ENCODE measurements around the gene EID3. TPM values are rescaled to one million over a fixed set of nuclear protein-coding genes. Genes with fewer than 3 reads are reported as not detected.

Gene EID3
- polyA plus RNA-seq, 3 donors, result 0.64 to 1.0 (median 0.65) TPM

DNA sequence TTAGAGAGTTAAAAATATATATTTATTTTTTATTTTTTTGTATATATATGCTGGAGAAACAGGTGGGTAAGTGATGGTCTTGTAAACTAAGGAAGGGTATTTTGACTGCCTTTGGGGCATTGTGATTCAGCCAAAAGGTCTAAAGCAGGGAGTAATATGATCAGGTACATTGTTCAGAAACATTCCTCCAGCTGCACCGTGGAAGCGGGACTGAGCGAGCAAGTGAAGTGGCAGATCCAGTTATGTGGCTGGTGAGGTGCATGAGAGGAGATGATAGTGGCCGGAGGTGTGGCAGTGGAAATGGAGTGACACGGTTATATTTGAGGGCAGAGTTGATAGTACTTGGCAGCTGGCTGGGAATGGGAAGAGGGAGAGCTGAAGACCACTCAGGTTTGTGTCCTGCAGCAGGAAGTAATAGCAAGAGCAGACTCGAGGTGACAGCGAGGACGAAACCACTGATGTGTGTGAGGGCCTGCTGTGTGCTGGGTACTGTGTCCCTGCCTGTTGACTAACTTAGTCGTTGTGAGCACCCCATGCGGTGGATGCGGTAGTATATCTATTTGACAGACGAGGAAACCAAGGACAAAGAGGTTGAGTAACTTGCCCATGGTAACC is 39.2 kb downstream of the EID3 start:
- no peak for DNase-seq
- no peaks in the 10 kb centered on the region for H3K27me3 Mint-ChIP-seq (ENCODE audit: low read depth in 3 of 3)
- no peaks in the 10 kb centered on the region for H3K27me3 ChIP-seq (ENCODE audit: control insufficient read depth in 2 of 2, insufficient read depth in 2 of 2, low read length in 2 of 2)
- H3K36me3 ChIP-seq (replicated peaks in 1 of 2; ENCODE audit: control insufficient read depth in 1 of 2, insufficient read depth in 2 of 2, low read length in 2 of 2), result peaks cover 84 to 98% of the 10 kb centered on the region in 2 donors
- H3K9ac ChIP-seq (ENCODE audit: insufficient read depth, low read length, poor library complexity, severe bottlenecking), result no peak overlapping the region
- H3K27ac Mint-ChIP-seq, result peak overlapping the region in 1 of 7 donors; percentile 64
- peaks cover 76 to 91% of the 10 kb centered on the region in 2 donors for H3K36me3 Mint-ChIP-seq
- H3K9me3 ChIP-seq (replicated peaks in 1 of 2; ENCODE audit: control insufficient read depth in 1 of 2, insufficient read depth in 1 of 2, low read length in 2 of 2), result no peaks in the 10 kb centered on the region
- H3K4me1 Mint-ChIP-seq, result no peaks in the 10 kb centered on the region
- H3K79me2 ChIP-seq (ENCODE audit: insufficient read depth, low read length), result peaks cover 6% of the 10 kb centered on the region
- TF ChIP-seq, protein P1, sequence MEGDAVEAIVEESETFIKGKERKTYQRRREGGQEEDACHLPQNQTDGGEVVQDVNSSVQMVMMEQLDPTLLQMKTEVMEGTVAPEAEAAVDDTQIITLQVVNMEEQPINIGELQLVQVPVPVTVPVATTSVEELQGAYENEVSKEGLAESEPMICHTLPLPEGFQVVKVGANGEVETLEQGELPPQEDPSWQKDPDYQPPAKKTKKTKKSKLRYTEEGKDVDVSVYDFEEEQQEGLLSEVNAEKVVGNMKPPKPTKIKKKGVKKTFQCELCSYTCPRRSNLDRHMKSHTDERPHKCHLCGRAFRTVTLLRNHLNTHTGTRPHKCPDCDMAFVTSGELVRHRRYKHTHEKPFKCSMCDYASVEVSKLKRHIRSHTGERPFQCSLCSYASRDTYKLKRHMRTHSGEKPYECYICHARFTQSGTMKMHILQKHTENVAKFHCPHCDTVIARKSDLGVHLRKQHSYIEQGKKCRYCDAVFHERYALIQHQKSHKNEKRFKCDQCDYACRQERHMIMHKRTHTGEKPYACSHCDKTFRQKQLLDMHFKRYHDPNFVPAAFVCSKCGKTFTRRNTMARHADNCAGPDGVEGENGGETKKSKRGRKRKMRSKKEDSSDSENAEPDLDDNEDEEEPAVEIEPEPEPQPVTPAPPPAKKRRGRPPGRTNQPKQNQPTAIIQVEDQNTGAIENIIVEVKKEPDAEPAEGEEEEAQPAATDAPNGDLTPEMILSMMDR (IDR thresholded peaks at IDR 0.05), result no peak
- 90% methylated on average over 12 of the region's 12 CpGs for WGBS (ENCODE audit: insufficient coverage)
- intact Hi-C loops (cut with micrococcal nuclease), result no loop called here
- H3K9me3 Mint-ChIP-seq, result no peaks in the 10 kb centered on the region
- H3K4me3 Mint-ChIP-seq, result no peak overlapping the region
- H2AFZ ChIP-seq (ENCODE audit: insufficient read depth, low read depth, low read length, poor library complexity, severe bottlenecking), result no peak overlapping the region
- H3K27ac ChIP-seq (ENCODE audit: low read depth in 1 of 2, low read length in 2 of 2), result no peak overlapping the region
- H3K4me2 ChIP-seq (replicated peaks; ENCODE audit: extremely low read depth, low read length, poor library complexity, severe bottlenecking), result no peak overlapping the region
- peaks cover 15% of the 10 kb centered on the region for H4K20me1 ChIP-seq (ENCODE audit: insufficient read depth, low read length)
- H3K4me3 ChIP-seq (replicated peaks in 1 of 3; ENCODE audit: low read depth in 2 of 3, low read length in 3 of 3), result no peak overlapping the region
- no peaks in the 10 kb centered on the region for H3K4me1 ChIP-seq (ENCODE audit: control insufficient read depth in 1 of 2, insufficient read depth in 2 of 2, low read length in 2 of 2)

DNA sequence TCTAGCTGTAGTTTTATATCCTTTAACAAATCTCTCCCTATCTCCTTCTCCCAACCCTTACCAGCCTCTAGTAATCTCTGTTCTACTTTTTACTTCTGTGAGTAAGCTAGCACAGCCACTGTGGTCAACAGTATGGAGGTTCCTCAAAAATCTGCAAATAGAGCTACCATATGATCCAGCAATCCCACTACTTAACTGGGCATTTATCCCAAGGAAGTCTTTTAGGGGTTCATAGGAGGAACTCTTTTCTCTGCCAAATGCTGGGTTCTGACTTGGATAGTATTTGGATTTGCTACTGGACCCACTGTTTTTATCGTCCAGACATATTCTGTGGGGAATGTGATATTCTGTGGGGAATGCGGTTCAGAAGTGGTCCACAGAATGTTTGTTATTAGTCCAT is 41.1 kb downstream of the EID3 start:
- no peak overlapping the region for H3K9ac ChIP-seq (ENCODE audit: insufficient read depth, low read length, poor library complexity, severe bottlenecking)
- H3K36me3 ChIP-seq (replicated peaks in 1 of 2; ENCODE audit: control insufficient read depth in 1 of 2, insufficient read depth in 2 of 2, low read length in 2 of 2), result peaks cover 87 to 99% of the 10 kb centered on the region in 2 donors
- H3K4me1 ChIP-seq (ENCODE audit: control insufficient read depth in 1 of 2, insufficient read depth in 2 of 2, low read length in 2 of 2), result no peaks in the 10 kb centered on the region
- Mint-ChIP-seq H3K27me3 (ENCODE audit: low read depth in 3 of 3) (no peaks in the 10 kb centered on the region), H3K9me3 (peaks cover 0 to under 1% (median 0%) of the 10 kb centered on the region in 7 donors), H3K4me3 (no peak overlapping the region), H3K36me3 (peaks cover 80 to 88% of the 10 kb centered on the region in 2 donors), H3K4me1 (no peaks in the 10 kb centered on the region), H3K27ac (no peak overlapping the region)
- no peak overlapping the region for H3K4me3 ChIP-seq (replicated peaks in 1 of 3; ENCODE audit: low read depth in 2 of 3, low read length in 3 of 3)
- H3K27ac ChIP-seq (ENCODE audit: low read depth in 1 of 2, low read length in 2 of 2), result no peak overlapping the region
- no peaks in the 10 kb centered on the region for H3K27me3 ChIP-seq (ENCODE audit: control insufficient read depth in 2 of 2, insufficient read depth in 2 of 2, low read length in 2 of 2)
- TF ChIP-seq, protein P1 (IDR thresholded peaks at IDR 0.05), result no peak
- no peaks in the 10 kb centered on the region for H3K9me3 ChIP-seq (replicated peaks in 1 of 2; ENCODE audit: control insufficient read depth in 1 of 2, insufficient read depth in 1 of 2, low read length in 2 of 2)
- H3K4me2 ChIP-seq (replicated peaks; ENCODE audit: extremely low read depth, low read length, poor library complexity, severe bottlenecking), result no peak overlapping the region
- DNase-seq, result no peak
- H2AFZ ChIP-seq (ENCODE audit: insufficient read depth, low read depth, low read length, poor library complexity, severe bottlenecking), result no peak overlapping the region
- H3K79me2 ChIP-seq (ENCODE audit: insufficient read depth, low read length), result peaks cover 6% of the 10 kb centered on the region
- WGBS (ENCODE audit: insufficient coverage), result 94% methylated on average over 2 of the region's 2 CpGs
- peaks cover 15% of the 10 kb centered on the region for H4K20me1 ChIP-seq (ENCODE audit: insufficient read depth, low read length)
- intact Hi-C loops (cut with micrococcal nuclease), result no loop called here
